ENCODE measurements around the gene MARCO.
"Not testable (repeated sequence)": the region's sequence is repeated elsewhere in the genome, so short reads cannot be mapped to it uniquely, and the experiment has no call there.

Gene MARCO

GRCh38 chr2:119005051-119005450, 63.1 kb downstream of the MARCO start:
- no peak for DNase-seq (ENCODE audit: low read depth)

GRCh38 chr2:119005555-119005954, 63.6 kb downstream of the MARCO start:
- no peak for DNase-seq (ENCODE audit: low read depth)

DNA sequence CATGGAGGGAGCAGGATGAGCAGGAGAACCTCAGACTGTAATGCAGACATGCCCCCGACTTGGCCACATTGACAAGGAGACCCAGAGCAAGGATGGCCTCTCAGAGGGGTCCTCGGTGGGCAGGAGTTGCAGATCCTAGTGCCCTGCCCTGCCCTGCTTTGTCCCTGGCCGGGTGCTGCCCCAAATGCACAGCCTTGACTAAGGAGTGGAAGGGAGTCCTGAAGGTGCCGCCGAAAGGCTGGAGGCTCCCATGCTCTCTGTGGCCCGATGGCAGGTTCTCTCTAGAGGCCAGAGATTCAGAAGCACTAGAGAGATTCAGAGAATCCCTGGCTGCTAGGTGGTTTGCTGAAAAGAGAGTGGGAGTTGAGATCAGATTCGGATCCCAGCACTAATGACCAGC, 64.4 kb downstream of the MARCO start:
- no peak for DNase-seq (ENCODE audit: low read depth)

- DNase-seq (ENCODE audit: low read depth), result no peak
Measured at GRCh38 chr2:119008108-119008507, 66.1 kb downstream of the MARCO start.

DNA sequence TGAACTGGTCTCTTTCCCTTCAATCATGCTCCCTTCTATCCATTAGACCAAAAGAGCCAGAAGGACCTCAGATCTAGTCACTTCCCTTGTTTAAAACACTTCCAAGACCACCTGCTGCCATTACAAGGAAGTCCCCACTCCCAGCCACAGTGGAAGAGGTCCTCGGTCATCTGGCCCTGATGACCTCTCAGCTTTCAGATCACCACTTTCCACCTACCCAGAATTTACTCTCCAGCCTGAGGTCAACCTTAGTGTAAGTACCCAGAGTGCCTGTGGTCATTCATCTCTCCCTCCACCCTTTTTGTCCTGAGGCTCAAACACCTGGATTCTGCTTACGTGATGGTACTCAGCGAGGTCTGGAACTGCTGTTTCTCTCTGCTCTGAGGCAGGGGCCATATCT, 67.1 kb downstream of the MARCO start:
- no peak for DNase-seq (ENCODE audit: low read depth)

DNA sequence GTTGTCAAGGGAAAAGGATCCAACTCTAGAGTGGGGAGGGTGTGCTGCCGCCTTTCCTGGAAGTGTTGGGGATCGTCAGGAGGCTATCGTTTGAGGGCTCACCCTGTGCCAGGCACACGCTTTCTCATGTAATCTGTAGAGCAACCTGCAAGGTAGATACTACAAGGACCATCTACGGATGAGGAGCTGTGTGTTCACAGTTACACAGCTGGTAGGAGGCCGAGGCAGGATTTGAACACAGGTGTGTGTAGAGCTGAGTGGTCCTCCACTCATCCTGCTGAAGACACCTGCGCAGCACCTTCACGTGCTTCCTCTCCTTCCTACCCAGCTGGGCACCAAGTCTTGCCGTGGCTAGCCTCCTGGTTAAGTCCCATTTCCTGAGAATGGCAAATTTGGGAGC, 68.3 kb downstream of the MARCO start:
- no peak for DNase-seq (ENCODE audit: low read depth)

GRCh38 chr2:119011162-119011909, 69.3 kb downstream of the MARCO start:
- DNase-seq (ENCODE audit: low read depth), result no peak

GRCh38 chr2:119011910-119012209, 69.9 kb downstream of the MARCO start:
- DNase-seq (ENCODE audit: low read depth), result no peak

- no peak for DNase-seq (ENCODE audit: low read depth)
Measured at GRCh38 chr2:119012345-119013301, 70.6 kb downstream of the MARCO start.

GRCh38 chr2:119013671-119014070, 71.7 kb downstream of the MARCO start:
- no peak for DNase-seq (ENCODE audit: low read depth)

GRCh38 chr2:119015845-119016244, 73.9 kb downstream of the MARCO start:
- no peak for DNase-seq (ENCODE audit: low read depth)

DNA sequence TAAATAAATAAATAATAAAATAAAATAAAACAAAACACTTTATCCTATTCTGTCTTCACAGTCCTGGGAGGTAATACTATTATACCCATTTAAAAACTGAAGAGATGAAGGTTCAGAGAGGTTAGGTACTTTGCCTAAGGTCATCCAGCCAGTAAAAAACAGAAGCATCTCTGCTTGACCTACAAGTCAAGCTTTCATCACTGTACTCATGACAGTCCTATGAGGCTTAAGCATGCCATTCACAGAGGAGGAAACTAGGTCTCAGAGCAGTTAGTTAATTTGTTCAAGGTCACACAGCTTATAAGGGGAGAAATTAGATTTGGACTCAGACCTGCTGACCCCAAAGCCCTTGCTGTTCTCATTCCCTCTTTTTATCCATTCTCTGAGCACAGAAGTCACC, 77.5 kb downstream of the MARCO start:
- no peak for DNase-seq (ENCODE audit: low read depth)

- no peak for DNase-seq (ENCODE audit: low read depth)
Measured at GRCh38 chr2:119022678-119023077, 80.7 kb downstream of the MARCO start.

GRCh38 chr2:119023534-119023933, 81.5 kb downstream of the MARCO start:
- no peak for DNase-seq (ENCODE audit: low read depth)

GRCh38 chr2:119024152-119024551, 82.2 kb downstream of the MARCO start:
- no peak for DNase-seq (ENCODE audit: low read depth)

DNA sequence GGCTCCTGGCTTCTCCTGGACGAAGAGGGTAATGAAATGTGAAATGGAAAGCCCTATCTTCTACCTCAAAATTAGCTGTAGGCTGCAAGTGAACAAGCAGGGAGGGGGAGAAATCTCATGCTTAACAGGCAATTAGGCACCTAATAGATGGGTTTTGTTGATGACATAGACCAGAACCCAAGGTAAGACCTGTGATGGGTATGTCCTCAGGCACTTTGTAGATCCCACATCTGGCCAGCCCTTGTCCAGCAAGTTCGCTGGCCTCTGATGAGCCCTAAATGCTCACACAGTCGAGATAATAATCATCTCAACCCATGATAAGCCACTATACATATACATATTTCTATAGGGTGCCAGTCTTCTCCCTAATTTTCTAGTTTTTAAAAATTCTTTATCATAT, 82.6 kb downstream of the MARCO start:
- no peak for DNase-seq (ENCODE audit: low read depth)

DNA sequence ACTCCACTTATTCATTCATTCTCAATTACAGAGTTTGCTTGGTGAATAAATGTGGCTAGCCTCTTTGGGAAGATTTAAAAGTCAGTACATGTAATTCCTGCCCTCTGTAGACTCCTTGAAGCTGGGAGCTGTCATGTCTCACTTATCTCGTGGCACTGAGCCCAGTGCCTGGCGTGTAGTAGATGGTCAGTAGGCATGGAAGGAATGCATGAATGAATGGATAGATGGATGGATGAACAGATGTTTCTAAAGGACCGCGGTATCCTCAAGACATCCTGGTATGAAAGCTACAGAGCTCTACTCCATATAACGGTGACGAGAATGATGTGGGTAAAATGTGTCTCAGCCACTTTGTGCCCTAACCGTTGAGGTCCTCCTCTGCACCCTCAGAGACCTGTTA, 83.0 kb downstream of the MARCO start:
- DNase-seq (ENCODE audit: low read depth), result no peak

GRCh38 chr2:119025762-119026351, 83.9 kb downstream of the MARCO start:
- DNase-seq (ENCODE audit: low read depth), result no peak

DNA sequence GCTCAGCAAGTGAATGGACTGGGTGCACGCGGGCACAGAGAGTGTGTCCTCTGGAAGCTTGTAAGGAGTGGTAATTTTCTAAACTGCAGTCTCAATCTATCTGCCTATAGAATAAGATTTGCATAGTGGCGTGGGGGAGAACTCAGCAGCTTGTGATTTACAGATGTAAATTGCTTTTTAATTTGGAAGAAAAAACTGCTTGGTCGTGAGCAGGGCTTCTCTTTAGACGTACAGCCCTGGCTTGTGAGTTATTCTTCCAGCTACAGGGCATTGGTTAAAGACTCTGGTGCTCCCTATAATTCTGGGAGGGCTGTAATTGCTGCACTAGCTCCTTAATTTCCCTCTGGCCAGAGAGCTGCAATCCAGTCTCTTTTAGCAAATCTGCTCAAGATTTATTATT, 84.9 kb downstream of the MARCO start:
- DNase-seq (ENCODE audit: low read depth), result no peak

DNA sequence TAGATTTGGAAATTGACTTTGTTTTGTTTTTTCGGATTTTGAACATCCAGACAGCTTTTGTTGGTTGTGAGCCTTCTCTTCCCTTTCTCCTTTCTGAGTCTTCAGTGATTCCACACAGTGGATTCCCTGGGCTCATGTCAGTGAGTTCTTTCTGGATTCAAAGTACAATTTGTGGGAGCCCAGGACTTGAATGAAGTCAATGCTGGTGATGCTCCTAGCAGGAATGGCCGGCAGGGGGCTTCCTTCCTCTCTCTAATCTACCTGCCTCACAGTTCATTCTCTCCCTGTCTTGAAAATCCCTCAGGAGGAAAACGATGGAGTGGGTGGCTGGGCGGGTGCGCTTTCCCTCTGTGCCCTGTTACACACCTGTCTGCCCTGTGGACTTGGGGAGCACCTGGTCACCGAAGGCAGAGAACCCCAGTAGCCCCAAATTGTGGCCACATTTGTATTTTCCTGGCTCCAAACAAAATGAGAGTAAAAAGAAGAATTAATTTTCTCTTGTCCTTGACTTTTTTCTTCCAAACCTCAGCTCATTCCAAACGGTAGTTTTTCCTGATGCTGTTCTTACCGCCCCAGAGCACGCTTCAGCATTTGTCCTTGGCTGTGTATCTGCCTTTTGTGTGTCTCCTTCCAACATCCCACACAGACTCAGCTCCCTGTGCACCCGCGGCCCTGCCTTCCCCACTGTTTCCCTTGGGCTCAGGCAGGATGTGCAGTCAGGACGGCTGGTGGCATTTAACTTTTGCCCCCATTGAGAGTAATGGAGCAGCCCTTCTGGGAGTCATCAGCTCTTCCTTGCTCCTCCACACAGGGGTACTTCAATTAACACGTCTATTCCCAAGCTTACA, 86.6 kb downstream of the MARCO start:
- DNase-seq (ENCODE audit: low read depth), result no peak

GRCh38 chr2:119029297-119029696, 87.3 kb downstream of the MARCO start:
- no peak for DNase-seq (ENCODE audit: low read depth)

GRCh38 chr2:119037922-119038321, 95.9 kb downstream of the MARCO start:
- DNase-seq (ENCODE audit: low read depth), result not testable (repeated sequence)
